HG03103 (cell line): Measurements from ENCODE around the gene FSTL1.

Experiments
- ATAC-seq: cut with Tn5 transposase; IDR thresholded peaks from one replicate; pipeline ENCODE4 v1.9.1; 2021; ENCODE audit warnings: low read depth; ENCODE audit not compliant: unreplicated experiment

Gene FSTL1

GRCh38 chr3:120441776-120442175 lies 9.0 kb downstream of the FSTL1 start:
- no peak for ATAC-seq

GRCh38 chr3:120440762-120441161 lies 10.0 kb downstream of the FSTL1 start:
- ATAC-seq, result no peak

- no peak for ATAC-seq
Observed at GRCh38 chr3:120440001-120440703, 10.6 kb downstream of the FSTL1 start.

- ATAC-seq, result no peak
Observed at GRCh38 chr3:120438665-120439370, 12.0 kb downstream of the FSTL1 start.

- no peak for ATAC-seq
Observed at GRCh38 chr3:120438216-120438615, 12.6 kb downstream of the FSTL1 start.

GRCh38 chr3:120437559-120437958 lies 13.2 kb downstream of the FSTL1 start:
- ATAC-seq, result no peak

GRCh38 chr3:120436523-120437050 lies 14.2 kb downstream of the FSTL1 start:
- ATAC-seq, result no peak

GRCh38 chr3:120435621-120436020 lies 15.2 kb downstream of the FSTL1 start:
- ATAC-seq, result no peak

- no peak for ATAC-seq
Observed at GRCh38 chr3:120433662-120434331, 17.0 kb downstream of the FSTL1 start.

GRCh38 chr3:120432150-120432860 lies 18.5 kb downstream of the FSTL1 start:
- ATAC-seq, result no peak

- ATAC-seq, result no peak
Observed at GRCh38 chr3:120429921-120430361, 20.9 kb downstream of the FSTL1 start.

GRCh38 chr3:120428924-120429323 lies 21.9 kb downstream of the FSTL1 start:
- no peak for ATAC-seq

- ATAC-seq, result no peak
Observed at GRCh38 chr3:120427201-120427600, 23.6 kb downstream of the FSTL1 start.

GRCh38 chr3:120425572-120426250 lies 25.1 kb downstream of the FSTL1 start:
- no peak for ATAC-seq

GRCh38 chr3:120424976-120425570 lies 25.7 kb downstream of the FSTL1 start:
- ATAC-seq, result no peak

GRCh38 chr3:120424506-120424905 lies 26.3 kb downstream of the FSTL1 start:
- no peak for ATAC-seq

GRCh38 chr3:120423432-120423831 lies 27.4 kb downstream of the FSTL1 start:
- no peak for ATAC-seq

GRCh38 chr3:120421926-120422325 lies 28.9 kb downstream of the FSTL1 start:
- ATAC-seq, result no peak

GRCh38 chr3:120420928-120421551 lies 29.8 kb downstream of the FSTL1 start:
- ATAC-seq, result no peak
